ENCODE measurements around the gene SDK1. TPM values are rescaled to one million over a fixed set of nuclear protein-coding genes. Genes with fewer than 3 reads are reported as not detected.
A peak's percentile ranks its signal among the peaks of the same experiment; 100 is the strongest.

Gene SDK1
- total and polyA plus RNA-seq, 2 donors (not counting 3 experiments of a cell fraction or from before 2014, with no cell fraction given): 1.6 to 3.9 TPM

GRCh38 chr7:3455806-3456595 lies 154.9 kb downstream of the SDK1 start:
- intact Hi-C loops (cut with micrococcal nuclease): no loop called here
- H2AFZ ChIP-seq (ENCODE audit: low read depth, low read length): no peak overlapping the region
- H3K27ac ChIP-seq (ENCODE audit: insufficient read depth, low read depth, low read length): no peak overlapping the region
- no peak overlapping the region for H3K4me3 ChIP-seq (replicated peaks in 1 of 3; ENCODE audit: insufficient read depth in 1 of 3, low read depth in 1 of 3, low read length in 3 of 3)
- no peaks in the 10 kb centered on the region for H3K9me1 ChIP-seq (replicated peaks; ENCODE audit: control insufficient read depth, extremely low read depth, insufficient read depth, low read length)
- CTCF ChIA-PET: interaction anchor here (0.6 kb wide), 1 partner anchor 26 kb away, joined by 3 read pairs; no protein-coding TSS in a partner anchor
- BruUV-seq (replicated peaks): no TSS peak
- dilution Hi-C loops (cut with MboI; ENCODE audit: extremely low pct_ligation_motif_present, low sequenced_read_pairs): no loop called here
- no peaks in the 10 kb centered on the region for H3K27me3 ChIP-seq (ENCODE audit: control insufficient read depth in 2 of 2, insufficient read depth in 2 of 2, low read length in 2 of 2)
- H3K9me3 ChIP-seq (replicated peaks; ENCODE audit: control insufficient read depth, insufficient read depth, low read length): no peaks in the 10 kb centered on the region
- FAIRE-seq: no peak
- H4K20me1 ChIP-seq (replicated peaks; ENCODE audit: control insufficient read depth, extremely low read depth, insufficient read depth, low read length): no peaks in the 10 kb centered on the region
- TF ChIP-seq JUN (IDR thresholded peaks at IDR 0.05; ENCODE audit: borderline replicate concordance, insufficient read depth, insufficient read length, low read depth): no peak
- no peak for TF ChIP-seq POLR2A (IDR thresholded peaks at IDR 0.05; ENCODE audit: low read depth, low read length)
- TF ChIP-seq POLR2AphosphoS5 (IDR thresholded peaks at IDR 0.05; ENCODE audit: insufficient read depth, low read depth, low read length): no peak
- TF ChIP-seq GATA2 (IDR thresholded peaks at IDR 0.05; ENCODE audit: insufficient read depth, insufficient read length, low read depth, low read length): no peak
- TF ChIP-seq EZH2 (IDR thresholded peaks at IDR 0.05; ENCODE audit: borderline replicate concordance, low read depth, low read length, severe bottlenecking): no peak
- no peak for TF ChIP-seq CTCF (IDR thresholded peaks at IDR 0.05; ENCODE audit: extremely low read depth in 1 of 2, insufficient read depth in 1 of 2, low read depth in 1 of 2, low read length in 2 of 2)
- TF ChIP-seq MAX (IDR thresholded peaks at IDR 0.05; ENCODE audit: insufficient read depth, insufficient read length): no peak
- no peak for TF ChIP-seq MYC (IDR thresholded peaks at IDR 0.05; ENCODE audit: low read depth, low read length)
- no peak for TF ChIP-seq FOS (IDR thresholded peaks at IDR 0.05; ENCODE audit: borderline replicate concordance, insufficient read depth, low read length)
- no peak overlapping the region for H3K9ac ChIP-seq (replicated peaks; ENCODE audit: extremely low read depth, insufficient read depth, low read length)
- H3K79me2 ChIP-seq (ENCODE audit: control insufficient read depth, insufficient read depth, low read length): no peaks in the 10 kb centered on the region
- no peak overlapping the region for H3K4me2 ChIP-seq (ENCODE audit: insufficient read depth, low read length)
- H3K36me3 ChIP-seq (ENCODE audit: control insufficient read depth in 2 of 2, extremely low read depth in 1 of 2, insufficient read depth in 2 of 2, low read length in 2 of 2): no peaks in the 10 kb centered on the region
- H3K4me1 ChIP-seq (ENCODE audit: control insufficient read depth, extremely low read depth, insufficient read depth, low read length): no peaks in the 10 kb centered on the region
- peak; percentile 25 for DNase-seq (ENCODE audit: low read depth, low spot score)
- POLR2A ChIA-PET: no interaction called here

All from endothelial cell of umbilical vein (primary cell).